ENCODE results near the gene DUSP10. TPM values are rescaled to one million over a fixed set of nuclear protein-coding genes. Genes with fewer than 3 reads are reported as not detected.

Gene DUSP10
- total and polyA plus RNA-seq, 3 donors from 2014 or later = 12.3 to 17.4 (median 14.6) TPM

DNA sequence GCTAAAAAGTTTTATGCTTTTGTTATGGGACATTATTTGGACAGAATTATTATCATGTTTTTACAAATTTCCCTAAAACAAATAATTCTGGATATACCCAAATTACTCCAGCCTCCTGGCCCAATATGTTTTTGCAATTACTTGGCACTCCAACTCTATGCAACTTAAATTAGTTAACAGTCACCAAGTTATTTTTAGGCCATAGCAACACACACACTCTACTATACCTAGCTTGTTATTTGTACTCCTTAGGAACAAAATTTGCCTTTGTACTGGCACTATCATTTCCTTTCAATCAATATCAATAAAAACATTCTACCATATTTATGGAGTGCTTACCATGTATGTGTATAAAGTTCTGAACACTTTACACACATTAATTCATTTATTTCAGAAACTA is 7.7 kb downstream of the DUSP10 start:
- DNase-seq = no peak
- no peak for TF ChIP-seq POLR2A (IDR thresholded peaks at IDR 0.05)
- TF ChIP-seq CTCF (IDR thresholded peaks at IDR 0.05) = no peak
- H3K4me3 ChIP-seq = no peak overlapping the region
- H3K27ac ChIP-seq = no peak overlapping the region
- no peaks in the 10 kb centered on the region for H3K4me1 ChIP-seq
- intact Hi-C loops (cut with DNase I; ENCODE audit: low total_unique reads) = no loop called here
- no peaks in the 10 kb centered on the region for H3K27me3 ChIP-seq
- no peaks in the 10 kb centered on the region for H3K9me3 ChIP-seq
- no peaks in the 10 kb centered on the region for H3K36me3 ChIP-seq (ENCODE audit: low read depth, missing control alignments)

DNA sequence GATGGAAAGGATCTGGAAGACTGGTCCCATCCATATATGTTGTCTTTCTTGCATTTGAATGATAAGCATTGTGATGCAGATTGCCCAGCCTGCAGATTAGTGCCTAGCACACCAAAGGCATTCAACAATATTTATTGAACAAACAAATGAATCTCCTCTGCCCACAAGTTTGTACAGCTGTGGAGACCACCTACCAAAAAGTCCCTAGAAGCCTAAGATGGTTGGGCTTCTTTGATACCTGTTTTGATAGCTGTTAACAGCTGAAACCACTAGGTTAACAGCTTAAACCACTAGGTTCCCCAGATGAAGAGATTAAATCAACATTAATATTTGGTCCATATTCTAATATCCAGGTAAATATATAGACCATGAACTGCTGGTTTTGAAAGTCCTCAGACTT is 9.8 kb downstream of the DUSP10 start:
- Histone ChIP-seq H3K4me1 (no peaks in the 10 kb centered on the region), H3K4me3 (no peak overlapping the region), H3K27ac (no peak overlapping the region), H3K9me3 (no peaks in the 10 kb centered on the region), H3K27me3 (no peaks in the 10 kb centered on the region), H3K36me3 (ENCODE audit: low read depth, missing control alignments) (no peaks in the 10 kb centered on the region)
- no peak for DNase-seq
- TF ChIP-seq CTCF (IDR thresholded peaks at IDR 0.05) = no peak
- TF ChIP-seq POLR2A (IDR thresholded peaks at IDR 0.05) = no peak
- intact Hi-C loops (cut with DNase I; ENCODE audit: low total_unique reads) = no loop called here

DNA sequence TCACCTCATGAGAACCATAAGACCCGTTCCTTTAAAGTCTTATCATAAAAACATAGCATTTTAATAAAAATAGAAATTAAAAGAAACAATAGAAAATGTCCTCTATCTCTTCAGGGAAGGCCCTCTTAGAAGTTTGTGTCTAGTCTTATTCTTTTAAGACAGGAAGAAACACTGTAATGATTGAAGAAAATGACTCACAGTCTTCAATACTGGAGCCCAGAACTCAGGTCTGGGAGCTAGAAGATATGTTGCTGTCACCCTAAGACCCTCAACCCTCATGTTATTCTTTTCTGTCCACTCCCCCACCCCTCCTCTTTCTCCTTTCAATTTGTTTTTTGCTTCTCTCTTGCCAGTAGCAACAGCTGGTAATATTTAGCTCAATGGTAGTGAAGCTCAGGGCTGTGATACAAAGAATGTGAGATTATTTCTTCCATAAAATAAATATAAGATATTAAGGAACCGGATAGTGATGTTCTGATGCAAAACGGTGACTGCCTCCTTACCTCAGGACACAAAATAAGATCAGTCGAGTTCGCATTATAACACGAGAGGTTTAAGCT is 12.0 kb downstream of the DUSP10 start:
- Histone ChIP-seq H3K27ac (no peak overlapping the region), H3K4me1 (no peaks in the 10 kb centered on the region), H3K27me3 (no peaks in the 10 kb centered on the region), H3K36me3 (ENCODE audit: low read depth, missing control alignments) (no peaks in the 10 kb centered on the region), H3K9me3 (no peaks in the 10 kb centered on the region), H3K4me3 (no peak overlapping the region)
- intact Hi-C loops (cut with DNase I; ENCODE audit: low total_unique reads) = no loop called here
- no peak for DNase-seq
- 74 to 78% methylated on average over 6 of the region's 6 CpGs for WGBS, 2 donors
- TF ChIP-seq POLR2A (IDR thresholded peaks at IDR 0.05) (no peak), CTCF (IDR thresholded peaks at IDR 0.05) (no peak)

GRCh38 chr1:221728037-221728505 is 13.8 kb downstream of the DUSP10 start:
- intact Hi-C loops (cut with DNase I; ENCODE audit: low total_unique reads) = no loop called here
- Histone ChIP-seq H3K27ac (no peak overlapping the region), H3K27me3 (no peaks in the 10 kb centered on the region), H3K36me3 (ENCODE audit: low read depth, missing control alignments) (no peaks in the 10 kb centered on the region), H3K4me3 (no peak overlapping the region), H3K9me3 (no peaks in the 10 kb centered on the region), H3K4me1 (no peaks in the 10 kb centered on the region)
- TF ChIP-seq CTCF (IDR thresholded peaks at IDR 0.05) (no peak), POLR2A (IDR thresholded peaks at IDR 0.05) (no peak)
- no peak for DNase-seq
- 95 to 100% methylated on average over 1 of the region's 1 CpG for WGBS, 2 donors
